Hepatocyte (in vitro differentiated cells): ENCODE data around the gene SLC37A1. TPM values are rescaled to one million over a fixed set of nuclear protein-coding genes. Genes with fewer than 3 reads are reported as not detected.

Source experiments
- DNase-seq: peaks from one replicate; pipeline ENCODE4 v3.0.0-alpha.2; 2016; ENCODE audit warnings: low spot score
- H2AFZ ChIP-seq: fragments of 200-600 bp; sonication (generic); 2 replicates; pipeline ENCODE4 v1.6.0; 2016; ENCODE audit warnings: antibody characterized with exemption, mild to moderate bottlenecking
- H3K27ac ChIP-seq: fragments of 200-600 bp; sonication (generic); 2 replicates; pipeline ENCODE4 v1.5.1; 2016; ENCODE audit warnings: mild to moderate bottlenecking
- H3K27me3 ChIP-seq: fragments of 200-600 bp; sonication (generic); 2 replicates; pipeline ENCODE4 v1.6.1; 2016
- H3K36me3 ChIP-seq: fragments of 200-600 bp; sonication (generic); replicated peaks from 2 replicates; pipeline ENCODE4 v1.5.1; 2016; ENCODE audit warnings: low read depth; ENCODE audit not compliant: insufficient read depth
- H3K4me1 ChIP-seq: fragments of 200-600 bp; sonication (generic); 2 replicates; pipeline ENCODE4 v1.5.1; 2016; ENCODE audit warnings: mild to moderate bottlenecking, moderate library complexity; ENCODE audit not compliant: insufficient read depth
- H3K4me2 ChIP-seq: fragments of 200-600 bp; sonication (generic); 2 replicates; pipeline ENCODE4 v1.6.0; 2016
- H3K4me3 ChIP-seq: fragments of 200-600 bp; sonication (generic); 2 replicates; pipeline ENCODE4 v1.5.1; 2016; ENCODE audit warnings: mild to moderate bottlenecking
- H3K79me2 ChIP-seq: fragments of 200-600 bp; sonication (generic); 2 replicates; pipeline ENCODE4 v1.6.0; 2017; ENCODE audit warnings: mild to moderate bottlenecking
- H3K9me2 ChIP-seq: fragments of 200-600 bp; sonication (generic); replicated peaks from 2 replicates; pipeline ENCODE4 v1.6.0; 2017; ENCODE audit warnings: mild to moderate bottlenecking; ENCODE audit not compliant: insufficient read depth
- H3K9me3 ChIP-seq: fragments of 200-600 bp; sonication (generic); 2 replicates; pipeline ENCODE4 v1.5.1; 2016; ENCODE audit warnings: low read depth, mild to moderate bottlenecking
- H4K20me1 ChIP-seq: fragments of 200-600 bp; sonication (generic); 2 replicates; pipeline ENCODE4 v1.6.0; 2016; ENCODE audit warnings: mild to moderate bottlenecking; ENCODE audit not compliant: insufficient read depth, poor library complexity, severe bottlenecking
- EZH2 ChIP-seq: fragments of 200-600 bp; sonication (generic); IDR thresholded peaks from 2 replicates; pipeline ENCODE4 v1.6.1; 2016; ENCODE audit warnings: antibody characterized with exemption, mild to moderate bottlenecking, borderline replicate concordance
- EZH2phosphoT487 ChIP-seq: fragments of 200-600 bp; sonication (generic); IDR thresholded peaks from one replicate; pipeline ENCODE4 v1.6.1; 2018; ENCODE audit warnings: antibody characterized with exemption, mild to moderate bottlenecking, low read depth, moderate library complexity; ENCODE audit not compliant: unreplicated experiment, severe bottlenecking
- WGBS: methylation state at CpG from one replicate; pipeline ENCODE4 v1.1.6; 2016; ENCODE audit warnings: low lambda C conversion rate; ENCODE audit errors: missing lambda C conversion rate; 5-methylcytosine and 5-hydroxymethylcytosine counted together
- polyA plus RNA-seq: library from polyadenylated mRNA; unstranded; fragments of >200 nt; fragmentation: Nextera tagmentation; extraction: Ambion mirVana; gene quantifications from 2 replicates; pipeline ENCODE4 v1.2.1, GENCODE V29; 2016
- total RNA-seq: library from RNA; depleted of rRNA; stranded (reverse); fragments of >200 nt; gene quantifications from 2 replicates; pipeline ENCODE4 v1.2.3, GENCODE V29; 2014
- TF ChIP-seq, protein P1 (sequence below): fragments of 200-600 bp; sonication (generic); IDR thresholded peaks from 2 replicates; pipeline ENCODE4 v1.5.1; 2016; ENCODE audit warnings: antibody characterized with exemption, mild to moderate bottlenecking; ENCODE audit not compliant: poor library complexity

The SLC37A1 gene
- total and polyA plus RNA-seq, 2 experiments from 2014 or later = 17.9 to 18.5 TPM

DNA sequence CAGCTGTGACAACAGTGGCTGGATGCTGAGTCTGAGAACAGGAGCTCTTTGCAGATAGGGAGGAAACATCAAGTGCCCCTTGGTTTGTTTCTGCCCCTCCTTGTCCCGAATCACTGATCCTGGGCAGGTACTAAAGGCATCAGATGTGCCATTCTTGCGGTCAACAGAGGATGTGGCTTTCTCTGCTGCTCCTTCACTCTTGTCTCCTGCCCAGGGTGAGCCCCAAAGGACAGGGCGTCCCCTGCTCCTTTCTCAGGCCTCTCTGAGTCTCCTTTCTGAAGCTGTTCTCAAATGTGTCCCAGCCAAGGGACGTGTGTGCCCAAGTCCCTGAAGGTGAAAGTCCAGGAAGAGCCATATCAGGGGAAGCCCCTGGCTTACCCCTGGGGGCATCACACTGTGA, 31.7 kb downstream of the SLC37A1 start:
- 95% methylated on average over 4 of the region's 4 CpGs for WGBS
- no peak for DNase-seq
- H3K9me2 ChIP-seq = no peaks in the 10 kb centered on the region
- no peaks in the 10 kb centered on the region for H3K27me3 ChIP-seq
- no peaks in the 10 kb centered on the region for H3K9me3 ChIP-seq
- no peaks in the 10 kb centered on the region for H3K36me3 ChIP-seq
- no peak overlapping the region for H3K27ac ChIP-seq
- H3K4me2 ChIP-seq = no peak overlapping the region
- no peak overlapping the region for H2AFZ ChIP-seq
- no peaks in the 10 kb centered on the region for H3K79me2 ChIP-seq
- H3K4me3 ChIP-seq = no peak overlapping the region
- no peaks in the 10 kb centered on the region for H3K4me1 ChIP-seq
- H4K20me1 ChIP-seq = no peaks in the 10 kb centered on the region
- TF ChIP-seq, protein P1, sequence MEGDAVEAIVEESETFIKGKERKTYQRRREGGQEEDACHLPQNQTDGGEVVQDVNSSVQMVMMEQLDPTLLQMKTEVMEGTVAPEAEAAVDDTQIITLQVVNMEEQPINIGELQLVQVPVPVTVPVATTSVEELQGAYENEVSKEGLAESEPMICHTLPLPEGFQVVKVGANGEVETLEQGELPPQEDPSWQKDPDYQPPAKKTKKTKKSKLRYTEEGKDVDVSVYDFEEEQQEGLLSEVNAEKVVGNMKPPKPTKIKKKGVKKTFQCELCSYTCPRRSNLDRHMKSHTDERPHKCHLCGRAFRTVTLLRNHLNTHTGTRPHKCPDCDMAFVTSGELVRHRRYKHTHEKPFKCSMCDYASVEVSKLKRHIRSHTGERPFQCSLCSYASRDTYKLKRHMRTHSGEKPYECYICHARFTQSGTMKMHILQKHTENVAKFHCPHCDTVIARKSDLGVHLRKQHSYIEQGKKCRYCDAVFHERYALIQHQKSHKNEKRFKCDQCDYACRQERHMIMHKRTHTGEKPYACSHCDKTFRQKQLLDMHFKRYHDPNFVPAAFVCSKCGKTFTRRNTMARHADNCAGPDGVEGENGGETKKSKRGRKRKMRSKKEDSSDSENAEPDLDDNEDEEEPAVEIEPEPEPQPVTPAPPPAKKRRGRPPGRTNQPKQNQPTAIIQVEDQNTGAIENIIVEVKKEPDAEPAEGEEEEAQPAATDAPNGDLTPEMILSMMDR = no peak
- TF ChIP-seq EZH2phosphoT487 (no peak), EZH2 (no peak)

DNA sequence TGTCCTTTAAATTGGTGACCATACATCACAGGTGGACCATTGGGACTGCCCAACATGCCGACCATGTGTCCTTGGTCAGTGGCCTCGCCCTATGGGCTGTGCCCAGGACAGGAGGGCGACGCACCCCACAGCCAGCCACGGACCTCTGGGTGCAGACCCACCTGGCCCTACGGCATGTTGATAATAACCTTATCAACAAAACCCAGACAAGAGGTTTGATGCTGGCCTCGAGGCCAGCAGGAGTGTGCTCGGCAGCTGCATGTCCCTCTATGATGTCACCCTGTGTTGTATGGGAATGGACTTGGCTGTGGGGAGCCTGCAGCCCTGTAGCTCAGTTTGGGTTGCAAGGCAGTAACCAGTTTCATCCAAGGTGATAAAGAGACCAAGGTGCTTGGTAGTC, 32.1 kb downstream of the SLC37A1 start:
- WGBS = 91% methylated on average over 8 of the region's 8 CpGs
- Histone ChIP-seq H3K27me3 (no peaks in the 10 kb centered on the region), H3K4me1 (no peaks in the 10 kb centered on the region)

DNA sequence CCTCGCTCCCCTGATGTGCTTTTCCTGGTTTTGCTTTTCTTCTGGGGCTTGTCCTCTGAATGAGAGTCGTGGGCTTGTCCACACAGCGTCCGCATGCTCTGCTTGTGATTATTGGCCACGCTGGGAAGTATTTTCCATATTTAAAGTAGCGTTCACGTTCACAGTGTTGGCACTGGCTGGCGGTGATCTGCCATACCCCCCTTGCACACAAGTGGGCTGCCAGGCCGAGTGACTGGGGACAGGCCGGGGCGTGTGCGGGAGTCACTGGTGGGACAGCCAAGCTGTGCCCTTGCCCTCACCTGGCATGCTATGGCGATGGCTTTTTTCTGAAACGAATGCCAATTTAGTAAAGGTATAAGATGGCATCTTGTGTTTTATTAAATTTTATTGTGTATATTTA, 32.8 kb downstream of the SLC37A1 start:
- no peak overlapping the region for H3K27ac ChIP-seq
- no peaks in the 10 kb centered on the region for H3K4me1 ChIP-seq
- WGBS = 96% methylated on average over 14 of the region's 14 CpGs
- no peaks in the 10 kb centered on the region for H3K9me3 ChIP-seq
- H4K20me1 ChIP-seq = no peaks in the 10 kb centered on the region
- H3K4me3 ChIP-seq = no peak overlapping the region
- DNase-seq = no peak
- no peak overlapping the region for H2AFZ ChIP-seq
- no peaks in the 10 kb centered on the region for H3K79me2 ChIP-seq
- TF ChIP-seq, protein P1 = no peak
- TF ChIP-seq EZH2phosphoT487 (no peak), EZH2 (no peak)
- H3K27me3 ChIP-seq = no peaks in the 10 kb centered on the region
- H3K36me3 ChIP-seq = no peaks in the 10 kb centered on the region
- no peaks in the 10 kb centered on the region for H3K9me2 ChIP-seq
- H3K4me2 ChIP-seq = no peak overlapping the region

More for the DNA sequence above, 32.1 kb downstream of the SLC37A1 start:
- no peaks in the 10 kb centered on the region for H3K9me2 ChIP-seq
- no peak overlapping the region for H3K4me2 ChIP-seq
- H3K79me2 ChIP-seq = no peaks in the 10 kb centered on the region
- H2AFZ ChIP-seq = no peak overlapping the region
- no peaks in the 10 kb centered on the region for H4K20me1 ChIP-seq
- no peaks in the 10 kb centered on the region for H3K36me3 ChIP-seq
- no peak overlapping the region for H3K27ac ChIP-seq
- H3K4me3 ChIP-seq = no peak overlapping the region
- DNase-seq = no peak
- no peak for TF ChIP-seq EZH2phosphoT487
- TF ChIP-seq, protein P1 = no peak
- no peak for TF ChIP-seq EZH2
- no peaks in the 10 kb centered on the region for H3K9me3 ChIP-seq
